ENCODE results near the gene TMEM218. TPM values are rescaled to one million over a fixed set of nuclear protein-coding genes. Genes with fewer than 3 reads are reported as not detected.
A peak's percentile ranks its signal among the peaks of the same experiment; 100 is the strongest.

TMEM218 gene
- total and polyA plus RNA-seq, 2 donors (not counting 1 experiment from before 2014, with no cell fraction given), result 31.9 to 34.8 TPM

- Histone ChIP-seq H3K9ac (ENCODE audit: insufficient read depth, low read length) (no peak overlapping the region), H3K9me3 (ENCODE audit: control insufficient read depth, insufficient read depth, low read depth, low read length) (no peaks in the 10 kb centered on the region), H3K4me3 (replicated peaks in 1 of 4; ENCODE audit: control extremely low read depth in 1 of 4, insufficient read depth in 1 of 4, low read depth in 3 of 4, low read length in 4 of 4) (no peak overlapping the region), H3K79me2 (ENCODE audit: control insufficient read depth, insufficient read depth, low read length) (no peaks in the 10 kb centered on the region), H4K20me1 (ENCODE audit: control insufficient read depth, extremely low read depth, insufficient read depth, low read length) (no peaks in the 10 kb centered on the region), H3K27ac (ENCODE audit: insufficient read depth, low read length) (no peak overlapping the region), H3K36me3 (ENCODE audit: control insufficient read depth, insufficient read depth, low read length) (no peaks in the 10 kb centered on the region), H3K27me3 (ENCODE audit: control insufficient read depth, insufficient read depth, low read length) (peaks cover 19% of the 10 kb centered on the region), H2AFZ (ENCODE audit: low read length) (no peak overlapping the region), H3K4me2 (ENCODE audit: extremely low read depth, insufficient read depth, low read length) (no peak overlapping the region), H3K4me1 (ENCODE audit: control insufficient read depth, extremely low read depth, insufficient read depth, low read length) (no peaks in the 10 kb centered on the region)
- TF ChIP-seq, protein P1, sequence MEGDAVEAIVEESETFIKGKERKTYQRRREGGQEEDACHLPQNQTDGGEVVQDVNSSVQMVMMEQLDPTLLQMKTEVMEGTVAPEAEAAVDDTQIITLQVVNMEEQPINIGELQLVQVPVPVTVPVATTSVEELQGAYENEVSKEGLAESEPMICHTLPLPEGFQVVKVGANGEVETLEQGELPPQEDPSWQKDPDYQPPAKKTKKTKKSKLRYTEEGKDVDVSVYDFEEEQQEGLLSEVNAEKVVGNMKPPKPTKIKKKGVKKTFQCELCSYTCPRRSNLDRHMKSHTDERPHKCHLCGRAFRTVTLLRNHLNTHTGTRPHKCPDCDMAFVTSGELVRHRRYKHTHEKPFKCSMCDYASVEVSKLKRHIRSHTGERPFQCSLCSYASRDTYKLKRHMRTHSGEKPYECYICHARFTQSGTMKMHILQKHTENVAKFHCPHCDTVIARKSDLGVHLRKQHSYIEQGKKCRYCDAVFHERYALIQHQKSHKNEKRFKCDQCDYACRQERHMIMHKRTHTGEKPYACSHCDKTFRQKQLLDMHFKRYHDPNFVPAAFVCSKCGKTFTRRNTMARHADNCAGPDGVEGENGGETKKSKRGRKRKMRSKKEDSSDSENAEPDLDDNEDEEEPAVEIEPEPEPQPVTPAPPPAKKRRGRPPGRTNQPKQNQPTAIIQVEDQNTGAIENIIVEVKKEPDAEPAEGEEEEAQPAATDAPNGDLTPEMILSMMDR (conservative IDR thresholded peaks at IDR 0.05 in 1 of 2, IDR thresholded peaks at IDR 0.05 in 1 of 2; ENCODE audit: low read depth in 1 of 2, low read length in 2 of 2), result no peak
- no peak for TF ChIP-seq EZH2 (IDR thresholded peaks at IDR 0.05; ENCODE audit: low read length, missing control alignments)
- no peak for DNase-seq (ENCODE audit: low read depth in 2 of 2)
Observed at GRCh38 chr11:125157118-125157733, 45.8 kb upstream of the TMEM218 start.

- DNase-seq (ENCODE audit: low read depth in 2 of 2), result peak in 1 of 2 donors; percentile 33
- Histone ChIP-seq H2AFZ (ENCODE audit: low read length) (no peak overlapping the region), H3K36me3 (ENCODE audit: control insufficient read depth, insufficient read depth, low read length) (no peaks in the 10 kb centered on the region), H3K27ac (ENCODE audit: insufficient read depth, low read length) (no peak overlapping the region), H3K9me3 (ENCODE audit: control insufficient read depth, insufficient read depth, low read depth, low read length) (no peaks in the 10 kb centered on the region), H3K4me3 (replicated peaks in 1 of 4; ENCODE audit: control extremely low read depth in 1 of 4, insufficient read depth in 1 of 4, low read depth in 3 of 4, low read length in 4 of 4) (no peak overlapping the region), H3K4me2 (ENCODE audit: extremely low read depth, insufficient read depth, low read length) (no peak overlapping the region), H3K27me3 (ENCODE audit: control insufficient read depth, insufficient read depth, low read length) (peaks cover 20% of the 10 kb centered on the region), H3K79me2 (ENCODE audit: control insufficient read depth, insufficient read depth, low read length) (no peaks in the 10 kb centered on the region), H3K9ac (ENCODE audit: insufficient read depth, low read length) (no peak overlapping the region), H3K4me1 (ENCODE audit: control insufficient read depth, extremely low read depth, insufficient read depth, low read length) (no peaks in the 10 kb centered on the region), H4K20me1 (ENCODE audit: control insufficient read depth, extremely low read depth, insufficient read depth, low read length) (no peaks in the 10 kb centered on the region)
- TF ChIP-seq, protein P1 (conservative IDR thresholded peaks at IDR 0.05 in 1 of 2, IDR thresholded peaks at IDR 0.05 in 1 of 2; ENCODE audit: low read depth in 1 of 2, low read length in 2 of 2), result no peak
- TF ChIP-seq EZH2 (IDR thresholded peaks at IDR 0.05; ENCODE audit: low read length, missing control alignments), result no peak
Observed at GRCh38 chr11:125156346-125157117, 45.1 kb upstream of the TMEM218 start.

DNA sequence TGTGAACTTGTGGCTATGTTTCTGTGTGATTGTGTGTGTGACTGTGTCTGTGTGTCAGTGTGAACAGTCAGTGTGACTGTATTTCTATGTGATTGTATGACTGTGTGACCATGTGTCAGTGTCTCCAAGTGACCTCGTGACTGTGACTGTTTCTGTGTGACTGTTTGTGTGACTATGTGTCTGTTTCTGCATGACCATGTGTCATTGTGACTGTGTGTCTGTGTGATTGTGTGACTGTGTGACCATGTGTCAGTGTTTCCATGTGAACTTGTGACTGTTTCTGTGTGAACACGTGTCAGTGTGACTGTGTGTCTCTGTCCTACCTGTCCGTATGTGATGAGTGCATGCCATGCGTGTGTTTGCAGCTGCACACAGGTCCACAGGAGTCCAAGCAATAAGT, 44.3 kb upstream of the TMEM218 start:
- no peak overlapping the region for H2AFZ ChIP-seq (ENCODE audit: low read length)
- peaks cover 20% of the 10 kb centered on the region for H3K27me3 ChIP-seq (ENCODE audit: control insufficient read depth, insufficient read depth, low read length)
- no peak overlapping the region for H3K4me3 ChIP-seq (replicated peaks in 1 of 4; ENCODE audit: control extremely low read depth in 1 of 4, insufficient read depth in 1 of 4, low read depth in 3 of 4, low read length in 4 of 4)
- H3K27ac ChIP-seq (ENCODE audit: insufficient read depth, low read length), result no peak overlapping the region
- no peaks in the 10 kb centered on the region for H3K4me1 ChIP-seq (ENCODE audit: control insufficient read depth, extremely low read depth, insufficient read depth, low read length)
- H3K9ac ChIP-seq (ENCODE audit: insufficient read depth, low read length), result no peak overlapping the region
- no peaks in the 10 kb centered on the region for H4K20me1 ChIP-seq (ENCODE audit: control insufficient read depth, extremely low read depth, insufficient read depth, low read length)
- no peaks in the 10 kb centered on the region for H3K9me3 ChIP-seq (ENCODE audit: control insufficient read depth, insufficient read depth, low read depth, low read length)
- H3K4me2 ChIP-seq (ENCODE audit: extremely low read depth, insufficient read depth, low read length), result no peak overlapping the region
- TF ChIP-seq EZH2 (IDR thresholded peaks at IDR 0.05; ENCODE audit: low read length, missing control alignments), result no peak
- TF ChIP-seq, protein P1 (conservative IDR thresholded peaks at IDR 0.05 in 1 of 2, IDR thresholded peaks at IDR 0.05 in 1 of 2; ENCODE audit: low read depth in 1 of 2, low read length in 2 of 2), result no peak
- no peaks in the 10 kb centered on the region for H3K36me3 ChIP-seq (ENCODE audit: control insufficient read depth, insufficient read depth, low read length)
- H3K79me2 ChIP-seq (ENCODE audit: control insufficient read depth, insufficient read depth, low read length), result no peaks in the 10 kb centered on the region
- DNase-seq (ENCODE audit: low read depth in 2 of 2), result no peak
